Measurements from ENCODE around the gene ZP3. TPM values are rescaled to one million over a fixed set of nuclear protein-coding genes. Genes with fewer than 3 reads are reported as not detected.

The ZP3 gene
- total and polyA plus RNA-seq, 2 of the 13 experiments (the other 11 are each of a cell fraction or from before 2014, with no cell fraction given), result not detected

DNA sequence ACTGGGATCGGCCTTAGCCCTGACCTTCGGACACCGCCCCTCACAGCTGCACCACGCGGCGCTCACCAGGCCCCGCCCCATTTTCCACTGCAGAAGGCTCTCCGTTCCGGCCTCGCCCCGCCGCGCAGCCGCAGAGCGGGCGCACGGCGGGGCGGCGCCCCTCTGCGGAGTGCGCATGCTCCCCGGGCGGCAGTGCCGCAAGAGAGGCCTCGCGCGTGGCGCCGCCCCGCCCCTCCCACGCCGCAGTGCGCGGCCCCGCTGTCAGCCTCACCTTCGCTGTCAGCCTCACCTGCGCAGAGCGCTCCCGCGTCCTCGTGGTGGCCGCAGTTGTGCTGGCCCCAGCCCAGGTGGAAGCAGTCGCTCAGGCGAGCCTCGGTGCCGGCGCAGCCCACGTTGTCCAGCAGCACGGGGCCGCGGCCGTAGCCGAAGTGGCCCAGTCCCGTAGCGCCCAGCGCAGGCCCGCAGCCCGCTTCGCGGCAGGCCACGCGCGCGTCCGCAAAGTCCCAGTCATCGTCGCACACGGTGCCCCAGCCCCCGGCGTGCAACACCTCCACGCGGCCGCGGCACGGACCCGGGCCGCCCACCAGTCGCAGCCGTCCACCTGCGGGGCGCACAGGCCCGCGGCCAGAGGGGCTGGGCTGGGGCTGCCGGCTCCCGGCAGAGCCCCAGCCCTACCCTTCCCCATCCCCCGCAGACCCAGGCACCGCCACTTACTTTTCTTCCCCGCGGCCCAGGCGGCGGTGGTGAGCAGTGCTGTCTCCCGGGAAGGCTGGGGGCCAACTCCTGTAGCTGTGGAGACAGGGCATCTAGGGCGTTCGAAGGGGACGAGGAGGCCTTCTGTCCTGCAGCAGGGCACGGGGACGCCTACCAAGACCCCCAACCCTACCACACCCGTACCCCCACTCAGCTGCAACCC is 31.4 kb upstream of the ZP3 start (continued):
- TF ChIP-seq, protein P1, sequence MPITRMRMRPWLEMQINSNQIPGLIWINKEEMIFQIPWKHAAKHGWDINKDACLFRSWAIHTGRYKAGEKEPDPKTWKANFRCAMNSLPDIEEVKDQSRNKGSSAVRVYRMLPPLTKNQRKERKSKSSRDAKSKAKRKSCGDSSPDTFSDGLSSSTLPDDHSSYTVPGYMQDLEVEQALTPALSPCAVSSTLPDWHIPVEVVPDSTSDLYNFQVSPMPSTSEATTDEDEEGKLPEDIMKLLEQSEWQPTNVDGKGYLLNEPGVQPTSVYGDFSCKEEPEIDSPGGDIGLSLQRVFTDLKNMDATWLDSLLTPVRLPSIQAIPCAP (CRISPR knock-in tag; IDR thresholded peaks at IDR 0.05; ENCODE audit: low read depth), result 0 out of 2 replicates have a peak, but pooled peaks have one; percentile 66
- TF ChIP-seq NFE2L1 (CRISPR knock-in tag; IDR thresholded peaks at IDR 0.05; ENCODE audit: borderline replicate concordance) (no peak), CC2D1A (CRISPR knock-in tag; IDR thresholded peaks at IDR 0.05) (no peak), ASH2L (IDR thresholded peaks at IDR 0.05; ENCODE audit: insufficient read length, low read depth, low read length) (peak; percentile 81), RAD21 (CRISPR knock-in tag; IDR thresholded peaks at IDR 0.05) (peak; percentile 61), ZNF782 (CRISPR knock-in tag; IDR thresholded peaks at IDR 0.05; ENCODE audit: borderline replicate concordance) (peak; percentile 33), ZNF382 (CRISPR knock-in tag; IDR thresholded peaks at IDR 0.05; ENCODE audit: borderline replicate concordance) (no peak), RORA (CRISPR knock-in tag; IDR thresholded peaks at IDR 0.05) (no peak), KMT2B (CRISPR knock-in tag; IDR thresholded peaks at IDR 0.05) (peak; percentile 64), SMAD1 (CRISPR knock-in tag; IDR thresholded peaks at IDR 0.05; ENCODE audit: borderline replicate concordance, low read depth) (peak; percentile 91; the same call in 1 of the 2 replicates), ZNF7 (CRISPR knock-in tag; IDR thresholded peaks at IDR 0.05) (0 out of 2 replicates have a peak, but pooled peaks have one; percentile 29), ZC3H4 (CRISPR knock-in tag; IDR thresholded peaks at IDR 0.05; ENCODE audit: borderline replicate concordance) (peak; percentile 43; the same call in 1 of the 2 replicates), POLR2G (IDR thresholded peaks at IDR 0.05; ENCODE audit: low read depth, low read length) (peak; percentile 66), MTF2 (CRISPR knock-in tag; IDR thresholded peaks at IDR 0.05; ENCODE audit: borderline replicate concordance) (0 out of 2 replicates have a peak, but pooled peaks have one; percentile 63), ATRX (CRISPR knock-in tag; IDR thresholded peaks at IDR 0.05; ENCODE audit: borderline replicate concordance) (no peak), NCOR1 (IDR thresholded peaks at IDR 0.05; ENCODE audit: borderline replicate concordance, low read length) (no peak; the same call in 1 of the 2 replicates)
- TF ChIP-seq, protein P2, sequence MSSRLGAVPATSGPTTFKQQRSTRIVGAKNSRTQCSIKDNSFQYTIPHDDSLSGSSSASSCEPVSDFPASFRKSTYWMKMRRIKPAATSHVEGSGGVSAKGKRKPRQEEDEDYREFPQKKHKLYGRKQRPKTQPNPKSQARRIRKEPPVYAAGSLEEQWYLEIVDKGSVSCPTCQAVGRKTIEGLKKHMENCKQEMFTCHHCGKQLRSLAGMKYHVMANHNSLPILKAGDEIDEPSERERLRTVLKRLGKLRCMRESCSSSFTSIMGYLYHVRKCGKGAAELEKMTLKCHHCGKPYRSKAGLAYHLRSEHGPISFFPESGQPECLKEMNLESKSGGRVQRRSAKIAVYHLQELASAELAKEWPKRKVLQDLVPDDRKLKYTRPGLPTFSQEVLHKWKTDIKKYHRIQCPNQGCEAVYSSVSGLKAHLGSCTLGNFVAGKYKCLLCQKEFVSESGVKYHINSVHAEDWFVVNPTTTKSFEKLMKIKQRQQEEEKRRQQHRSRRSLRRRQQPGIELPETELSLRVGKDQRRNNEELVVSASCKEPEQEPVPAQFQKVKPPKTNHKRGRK (CRISPR knock-in tag; IDR thresholded peaks at IDR 0.05), result no peak
- TF ChIP-seq, protein P3, sequence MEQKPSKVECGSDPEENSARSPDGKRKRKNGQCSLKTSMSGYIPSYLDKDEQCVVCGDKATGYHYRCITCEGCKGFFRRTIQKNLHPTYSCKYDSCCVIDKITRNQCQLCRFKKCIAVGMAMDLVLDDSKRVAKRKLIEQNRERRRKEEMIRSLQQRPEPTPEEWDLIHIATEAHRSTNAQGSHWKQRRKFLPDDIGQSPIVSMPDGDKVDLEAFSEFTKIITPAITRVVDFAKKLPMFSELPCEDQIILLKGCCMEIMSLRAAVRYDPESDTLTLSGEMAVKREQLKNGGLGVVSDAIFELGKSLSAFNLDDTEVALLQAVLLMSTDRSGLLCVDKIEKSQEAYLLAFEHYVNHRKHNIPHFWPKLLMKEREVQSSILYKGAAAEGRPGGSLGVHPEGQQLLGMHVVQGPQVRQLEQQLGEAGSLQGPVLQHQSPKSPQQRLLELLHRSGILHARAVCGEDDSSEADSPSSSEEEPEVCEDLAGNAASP (CRISPR knock-in tag; IDR thresholded peaks at IDR 0.05; ENCODE audit: borderline replicate concordance), result peak; percentile 7; the same call in 1 of the 2 replicates
- TF ChIP-seq, protein P4, sequence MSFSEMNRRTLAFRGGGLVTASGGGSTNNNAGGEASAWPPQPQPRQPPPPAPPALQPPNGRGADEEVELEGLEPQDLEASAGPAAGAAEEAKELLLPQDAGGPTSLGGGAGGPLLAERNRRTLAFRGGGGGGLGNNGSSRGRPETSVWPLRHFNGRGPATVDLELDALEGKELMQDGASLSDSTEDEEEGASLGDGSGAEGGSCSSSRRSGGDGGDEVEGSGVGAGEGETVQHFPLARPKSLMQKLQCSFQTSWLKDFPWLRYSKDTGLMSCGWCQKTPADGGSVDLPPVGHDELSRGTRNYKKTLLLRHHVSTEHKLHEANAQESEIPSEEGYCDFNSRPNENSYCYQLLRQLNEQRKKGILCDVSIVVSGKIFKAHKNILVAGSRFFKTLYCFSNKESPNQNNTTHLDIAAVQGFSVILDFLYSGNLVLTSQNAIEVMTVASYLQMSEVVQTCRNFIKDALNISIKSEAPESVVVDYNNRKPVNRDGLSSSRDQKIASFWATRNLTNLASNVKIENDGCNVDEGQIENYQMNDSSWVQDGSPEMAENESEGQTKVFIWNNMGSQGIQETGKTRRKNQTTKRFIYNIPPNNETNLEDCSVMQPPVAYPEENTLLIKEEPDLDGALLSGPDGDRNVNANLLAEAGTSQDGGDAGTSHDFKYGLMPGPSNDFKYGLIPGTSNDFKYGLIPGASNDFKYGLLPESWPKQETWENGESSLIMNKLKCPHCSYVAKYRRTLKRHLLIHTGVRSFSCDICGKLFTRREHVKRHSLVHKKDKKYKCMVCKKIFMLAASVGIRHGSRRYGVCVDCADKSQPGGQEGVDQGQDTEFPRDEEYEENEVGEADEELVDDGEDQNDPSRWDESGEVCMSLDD (CRISPR knock-in tag; IDR thresholded peaks at IDR 0.05; ENCODE audit: borderline replicate concordance), result no peak
